Measurements from ENCODE around the gene CAPN10. TPM values are rescaled to one million over a fixed set of nuclear protein-coding genes. Genes with fewer than 3 reads are reported as not detected.

Gene CAPN10
- total RNA-seq, 1 experiment from 2014 or later: 47.4 TPM

- no peak for TF ChIP-seq CTCF (conservative IDR thresholded peaks at IDR 0.05)
- H2BK5ac ChIP-seq (ENCODE audit: insufficient read length, low read length): no peak overlapping the region
Measured at GRCh38 chr2:240622531-240623235, 36.1 kb downstream of the CAPN10 start.

More at GRCh38 chr2:240622531-240623235, 36.1 kb downstream of the CAPN10 start:
- Histone ChIP-seq H3K79me2 (ENCODE audit: insufficient read depth, low read length) (no peaks in the 10 kb centered on the region), H3K18ac (ENCODE audit: insufficient read length, low read depth, low read length) (no peak overlapping the region), H3K4me1 (ENCODE audit: insufficient read depth, low read length) (no peaks in the 10 kb centered on the region), H3K4ac (ENCODE audit: low read depth, low read length) (no peak overlapping the region), H3K79me1 (ENCODE audit: insufficient read depth, low read depth, low read length, poor library complexity, severe bottlenecking) (no peaks in the 10 kb centered on the region), H2BK15ac (ENCODE audit: low read depth, low read length) (no peak overlapping the region), H4K5ac (ENCODE audit: insufficient read length, low read depth, low read length) (no peak overlapping the region), H3K9ac (ENCODE audit: extremely low read depth, insufficient read length, low read length) (no peak overlapping the region), H3K27me3 (ENCODE audit: insufficient read depth, low read length) (no peaks in the 10 kb centered on the region), H3K27ac (ENCODE audit: insufficient read length, low read depth, low read length) (no peak overlapping the region), H4K8ac (replicated peaks; ENCODE audit: insufficient read length, low read depth, low read length) (no peak overlapping the region), H3K4me2 (ENCODE audit: insufficient read depth, insufficient read length, low read length) (no peak overlapping the region), H3K23ac (ENCODE audit: insufficient read length, low read depth, low read length) (no peak overlapping the region), H3K56ac (ENCODE audit: insufficient read length, low read depth, low read length) (no peak overlapping the region), H2BK120ac (ENCODE audit: low read depth, low read length, poor library complexity, severe bottlenecking) (no peak overlapping the region), H2AK5ac (ENCODE audit: insufficient read length, low read length) (no peak overlapping the region), H3K14ac (ENCODE audit: insufficient read depth, low read length) (no peak overlapping the region), H3K9me3 (ENCODE audit: control insufficient read depth, low read depth, low read length) (no peaks in the 10 kb centered on the region), H2AFZ (ENCODE audit: low read length) (no peak overlapping the region), H3T11ph (ENCODE audit: low read length) (no peak overlapping the region), H4K91ac (ENCODE audit: insufficient read length, low read depth, low read length) (no peak overlapping the region), H2BK20ac (ENCODE audit: low read depth, low read length, poor library complexity, severe bottlenecking) (no peak overlapping the region), H4K20me1 (ENCODE audit: control insufficient read depth, insufficient read depth, insufficient read length) (no peaks in the 10 kb centered on the region), H3K23me2 (ENCODE audit: insufficient read length, low read depth, low read length, poor library complexity, severe bottlenecking) (no peaks in the 10 kb centered on the region), H2BK12ac (ENCODE audit: insufficient read length, low read depth, low read length) (no peak overlapping the region)
- Mint-ChIP-seq H3K4me1 (peaks cover 0 to 14% of the 10 kb centered on the region in 2 experiments; a peak in 2 of 4 replicates), H3K9me3 (peaks cover 13% of the 10 kb centered on the region in 2 experiments), H3K27ac (peak overlapping the region in 1 of 3 experiments; percentile 74; a peak in 1 of 7 replicates), H3K4me3 (no peak overlapping the region), H3K36me3 (ENCODE audit: insufficient read depth in 1 of 3, low read depth in 3 of 3) (peaks cover 0 to 6% (median 3%) of the 10 kb centered on the region in 3 experiments; a peak in 2 of 7 replicates), H3K27me3 (ENCODE audit: low read depth) (peaks cover 3% of the 10 kb centered on the region)
- DNase-seq: no peak
- WGBS (ENCODE audit: extremely low coverage, insufficient read length, low lambda C conversion rate): no CpG with 5 or more reads among the region's 37 CpGs
